Measurements from ENCODE around the gene BCL2.

DNA sequence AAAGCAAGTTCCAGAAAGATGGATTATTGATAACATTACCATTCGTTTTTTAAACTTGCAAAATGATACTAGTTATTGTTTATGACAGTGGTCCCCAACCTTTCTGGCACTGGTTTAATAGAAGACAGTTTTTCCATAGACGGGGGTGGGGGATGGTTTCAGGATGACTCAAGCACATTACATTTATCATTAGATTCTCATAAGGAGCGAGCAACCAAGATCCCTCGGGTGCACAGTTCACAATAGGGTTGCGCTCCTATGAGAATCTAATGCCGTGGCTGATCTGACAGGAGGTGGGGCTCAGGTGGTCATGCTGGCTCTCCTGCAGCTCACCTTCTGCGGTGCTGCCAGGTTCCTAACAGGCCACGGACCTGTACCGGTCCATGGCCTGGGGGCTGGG is 86.2 kb downstream of the BCL2 start:
- TF ChIP-seq, protein P1, sequence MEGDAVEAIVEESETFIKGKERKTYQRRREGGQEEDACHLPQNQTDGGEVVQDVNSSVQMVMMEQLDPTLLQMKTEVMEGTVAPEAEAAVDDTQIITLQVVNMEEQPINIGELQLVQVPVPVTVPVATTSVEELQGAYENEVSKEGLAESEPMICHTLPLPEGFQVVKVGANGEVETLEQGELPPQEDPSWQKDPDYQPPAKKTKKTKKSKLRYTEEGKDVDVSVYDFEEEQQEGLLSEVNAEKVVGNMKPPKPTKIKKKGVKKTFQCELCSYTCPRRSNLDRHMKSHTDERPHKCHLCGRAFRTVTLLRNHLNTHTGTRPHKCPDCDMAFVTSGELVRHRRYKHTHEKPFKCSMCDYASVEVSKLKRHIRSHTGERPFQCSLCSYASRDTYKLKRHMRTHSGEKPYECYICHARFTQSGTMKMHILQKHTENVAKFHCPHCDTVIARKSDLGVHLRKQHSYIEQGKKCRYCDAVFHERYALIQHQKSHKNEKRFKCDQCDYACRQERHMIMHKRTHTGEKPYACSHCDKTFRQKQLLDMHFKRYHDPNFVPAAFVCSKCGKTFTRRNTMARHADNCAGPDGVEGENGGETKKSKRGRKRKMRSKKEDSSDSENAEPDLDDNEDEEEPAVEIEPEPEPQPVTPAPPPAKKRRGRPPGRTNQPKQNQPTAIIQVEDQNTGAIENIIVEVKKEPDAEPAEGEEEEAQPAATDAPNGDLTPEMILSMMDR (IDR thresholded peaks at IDR 0.05), result no peak
- TF ChIP-seq POLR2A (IDR thresholded peaks at IDR 0.05) (no peak), POLR2AphosphoS5 (IDR thresholded peaks at IDR 0.05) (no peak)

Measured in prostate gland (tissue), 2 donors.